HTR-8/SVneo (cell line): Measurements from ENCODE around the gene NAGA.
"Not testable (repeated sequence)": the region's sequence is repeated elsewhere in the genome, so short reads cannot be mapped to it uniquely, and the experiment has no call there.

Experiments
- DNase-seq: peaks from one replicate; pipeline ENCODE4 v3.0.0; 2011; ENCODE audit warnings: low spot score, mixed read lengths; ENCODE audit not compliant: insufficient read length
- FAIRE-seq: peaks from 2 replicates; lab custom pipeline; 2011; peaks lifted over from hg19 to GRCh38; lab: Jason Lieb, UNC

The NAGA gene

DNA sequence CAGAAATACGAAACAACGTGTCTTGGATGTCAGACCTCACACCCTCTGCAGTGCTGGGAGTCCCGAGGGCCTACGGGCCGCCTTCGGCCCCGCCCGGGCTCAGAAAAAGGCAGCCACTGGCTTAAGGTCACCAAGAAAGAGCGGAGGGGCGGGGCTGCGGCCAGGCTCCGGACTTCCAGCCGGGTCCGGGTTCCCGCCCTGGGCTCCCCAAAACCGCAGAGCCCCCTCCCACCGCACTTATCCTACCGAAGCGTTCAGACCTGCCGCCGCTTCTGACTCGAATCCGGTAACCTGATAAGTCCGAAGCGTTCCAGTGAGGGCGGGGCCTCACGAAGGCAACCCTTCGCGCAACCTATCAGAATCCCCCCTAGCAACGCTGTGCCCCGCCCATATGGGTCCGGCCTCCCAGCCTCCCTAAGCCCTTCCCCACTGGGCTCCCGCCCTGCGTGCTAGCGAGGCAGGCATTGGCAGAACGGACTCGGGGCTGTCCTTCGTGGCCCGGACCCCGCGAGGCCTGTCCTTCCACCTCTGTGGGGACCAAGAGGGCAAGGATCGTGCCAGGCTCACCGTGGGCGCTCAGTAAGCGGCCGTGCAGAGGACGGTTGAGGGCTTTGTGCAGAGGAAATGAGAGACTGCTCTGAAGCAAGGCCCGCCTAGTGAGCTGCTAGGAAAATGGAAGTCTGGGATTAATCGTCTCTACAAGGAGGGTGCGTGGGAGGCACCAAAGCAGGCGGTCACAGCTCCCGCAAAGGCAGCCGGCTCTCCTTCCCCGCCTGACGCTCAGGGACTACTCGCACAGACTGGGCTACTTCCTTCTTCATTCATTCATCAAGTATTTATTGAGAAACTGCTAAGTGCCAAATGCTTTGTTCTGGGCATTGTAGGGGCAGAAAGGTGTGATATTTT lies at the start of gene NAGA:
NAGA (minus strand) TSS at position 296 of the 906 bp plus-strand sequence. CDS start 515 bp downstream, outside the sequence.
- peak; percentile 98 for FAIRE-seq
- peak; percentile 95 for DNase-seq

DNA sequence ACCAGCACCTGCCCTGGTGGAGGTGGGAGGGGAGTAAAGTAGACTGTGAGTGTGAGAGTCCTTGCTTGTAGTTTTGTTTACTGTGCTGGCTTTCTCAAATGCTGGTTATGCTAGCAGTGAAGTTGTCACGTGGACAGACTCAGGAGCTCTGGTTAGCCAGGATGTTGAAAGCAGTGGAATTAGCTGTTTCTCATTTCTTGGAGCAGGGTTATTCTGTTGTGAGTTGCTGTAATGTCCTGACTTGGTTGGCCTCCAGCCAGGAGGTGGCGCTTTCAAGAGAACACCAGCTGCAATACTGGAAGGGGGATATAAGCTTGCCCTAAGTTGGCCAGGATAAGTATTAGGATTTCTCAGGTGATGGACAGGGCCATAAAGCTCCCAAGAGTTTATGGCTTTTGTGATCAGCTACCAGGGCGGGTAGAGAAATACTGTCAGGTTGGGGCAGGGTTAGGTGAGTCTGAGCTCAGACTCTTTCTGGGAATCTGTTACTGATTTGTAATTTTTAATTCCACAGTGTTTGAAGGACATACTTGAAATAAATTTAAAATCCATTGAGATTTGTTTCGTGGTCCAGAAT lies 46.3 kb upstream of the NAGA start:
- DNase-seq (no peak), FAIRE-seq (no peak)

DNA sequence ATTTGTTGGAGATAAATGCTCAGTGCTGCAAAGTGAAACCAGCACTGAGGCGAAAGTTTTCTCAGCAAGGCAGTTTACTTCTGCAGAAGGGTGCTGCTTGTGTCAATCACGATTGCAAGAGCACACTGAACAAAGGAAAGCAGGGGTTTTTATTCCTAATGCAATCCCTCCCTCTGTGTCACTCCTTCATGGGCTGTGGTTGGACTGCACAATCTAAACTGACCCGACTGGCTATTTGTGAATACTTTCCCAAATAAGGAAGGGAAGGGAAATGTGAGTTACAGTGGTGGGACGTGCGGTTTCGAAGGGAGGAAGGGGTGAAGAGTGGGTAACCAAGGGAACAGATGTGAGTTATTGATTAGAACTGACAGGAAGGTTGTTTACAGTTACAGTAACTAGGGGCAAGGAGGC lies 44.8 kb upstream of the NAGA start:
- not testable (repeated sequence) for FAIRE-seq, DNase-seq

DNA sequence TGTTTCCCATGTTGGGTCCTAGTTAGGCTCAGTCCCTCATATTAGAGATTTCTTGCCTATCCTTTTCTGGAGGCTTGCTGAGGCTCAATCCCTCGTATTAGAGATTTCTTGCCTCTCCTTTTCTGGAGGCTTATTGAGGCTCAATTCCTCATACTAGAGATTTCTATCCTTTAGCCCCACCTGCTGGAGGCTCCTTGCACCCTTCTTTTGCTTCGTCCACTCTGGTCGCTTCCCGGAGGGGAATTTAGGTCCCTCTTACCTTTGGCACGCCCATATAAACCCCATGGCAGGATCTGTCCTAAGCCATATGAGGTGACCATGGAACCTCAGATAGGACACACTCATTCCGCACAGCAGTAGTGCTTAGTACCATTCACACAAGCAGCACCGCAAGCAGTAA lies 44.1 kb upstream of the NAGA start:
- DNase-seq (no peak), FAIRE-seq (no peak)

DNA sequence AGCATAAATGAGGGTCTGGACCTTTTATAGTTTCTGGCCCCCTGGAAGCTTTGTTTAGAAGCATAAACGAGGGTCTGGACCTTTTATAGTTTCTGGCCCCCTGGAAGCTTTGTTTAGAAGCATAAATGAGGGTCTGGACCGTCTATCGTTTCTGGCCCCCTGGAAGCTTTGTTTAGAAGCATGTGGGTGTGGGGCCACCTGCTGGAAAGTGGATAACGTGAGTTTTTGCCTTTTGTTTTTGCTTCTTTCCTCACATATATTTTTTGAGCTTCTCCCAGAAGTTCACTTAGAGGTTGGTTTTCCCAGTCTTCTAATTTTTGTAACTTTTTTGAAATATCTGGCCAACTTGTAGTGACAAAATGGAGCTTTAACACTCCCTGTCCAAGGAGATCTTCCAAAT lies 42.2 kb upstream of the NAGA start:
- DNase-seq, FAIRE-seq: not testable (repeated sequence)

DNA sequence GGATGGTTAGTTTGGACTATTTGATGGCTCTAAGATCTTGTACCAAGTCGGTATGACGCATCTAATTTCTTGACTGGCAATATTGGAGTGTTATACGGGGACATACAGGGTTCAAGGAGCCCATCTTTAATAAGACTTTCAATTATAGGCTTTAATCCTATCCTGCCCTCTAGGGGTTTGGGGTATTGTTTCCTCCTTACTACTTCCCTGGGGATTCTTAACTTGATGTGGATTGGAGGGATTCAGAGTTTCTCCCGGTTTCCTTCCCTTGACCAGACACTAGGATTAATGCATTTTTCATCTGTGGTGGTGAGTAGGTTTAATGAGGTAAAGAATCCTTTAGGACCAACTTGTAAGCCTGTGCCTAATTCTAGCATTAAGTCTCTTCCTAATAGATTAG lies 41.2 kb upstream of the NAGA start:
- DNase-seq (no peak), FAIRE-seq (no peak)

DNA sequence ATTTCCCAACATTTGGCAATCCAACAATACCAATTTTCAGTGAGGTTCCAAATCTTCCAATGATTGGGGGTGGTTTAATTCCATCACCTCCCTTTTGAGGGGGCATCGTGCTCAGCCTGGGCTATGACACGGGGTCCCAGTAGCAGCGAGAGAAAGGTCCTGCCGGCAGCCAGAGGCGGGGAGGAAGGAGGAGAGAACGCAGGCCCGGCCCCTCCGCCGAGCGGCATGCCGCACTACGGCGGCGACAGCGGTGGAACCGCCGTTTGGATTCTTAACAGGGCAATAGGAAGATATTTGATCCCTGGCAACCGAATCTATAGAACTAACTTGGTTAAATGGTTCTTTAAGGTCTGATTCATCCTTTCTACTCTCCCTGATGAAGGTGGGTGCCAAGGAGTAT lies 38.2 kb upstream of the NAGA start:
- FAIRE-seq (no peak), DNase-seq (no peak)

DNA sequence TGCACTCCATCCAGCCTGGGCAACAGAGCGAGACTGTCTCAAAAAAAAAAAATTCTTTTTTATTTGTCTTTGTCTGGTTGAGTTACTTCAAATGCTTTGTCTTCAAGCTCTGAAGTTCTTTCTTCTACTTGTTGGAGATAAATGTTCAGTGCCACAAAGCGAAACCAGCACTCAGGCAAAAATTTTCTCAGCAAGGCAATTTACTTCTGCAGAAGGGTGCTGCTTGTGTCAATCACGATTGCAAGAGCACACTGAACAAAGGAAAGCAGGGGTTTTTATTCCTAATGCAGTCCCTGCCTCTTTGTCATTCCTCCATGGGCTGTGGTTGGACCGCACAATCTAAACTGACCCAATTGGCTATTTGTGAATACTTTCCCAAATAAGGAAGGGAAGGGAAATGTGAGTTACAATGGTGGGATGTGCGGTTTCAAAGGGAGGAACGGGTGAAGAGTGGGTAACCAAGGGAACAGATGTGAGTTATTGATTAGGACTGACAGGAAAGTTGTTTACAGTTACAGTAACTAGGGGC lies 33.8 kb upstream of the NAGA start:
- DNase-seq, FAIRE-seq: not testable (repeated sequence)

DNA sequence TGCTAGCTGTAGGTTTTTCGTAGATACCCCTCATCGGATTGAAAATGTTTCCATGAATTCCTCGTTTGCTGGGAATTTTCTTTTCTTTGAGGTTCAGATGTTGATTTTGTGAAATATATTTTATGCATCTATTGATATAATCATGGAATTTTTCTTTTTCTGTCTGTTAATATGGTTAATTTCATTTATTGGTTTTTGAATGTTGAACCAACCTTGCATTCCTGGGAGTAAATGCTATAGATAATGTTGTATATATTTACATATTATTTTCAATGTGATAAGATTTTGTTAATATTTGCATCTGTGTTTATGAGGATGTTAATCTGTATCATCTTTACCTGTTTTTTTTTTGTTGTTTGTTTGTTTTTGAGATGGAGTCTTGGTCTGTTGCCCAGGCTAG lies 30.6 kb upstream of the NAGA start:
- FAIRE-seq: no peak
- DNase-seq: no peak

DNA sequence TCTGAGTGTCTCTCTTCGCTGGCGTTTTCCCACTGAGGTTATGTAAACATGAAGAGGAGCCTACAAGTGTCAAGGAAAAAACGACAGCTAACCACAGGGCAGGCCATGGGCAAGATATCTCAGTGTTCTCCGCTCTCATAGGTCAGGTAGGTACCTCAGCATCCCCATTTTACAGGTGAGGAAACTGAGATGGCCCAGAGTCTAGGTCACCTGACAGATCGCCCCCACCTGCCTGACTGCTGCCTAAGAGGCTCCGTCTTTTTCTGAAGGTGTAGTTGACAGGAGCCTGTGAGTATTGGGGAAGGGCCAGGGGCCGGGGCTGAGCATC lies 20.8 kb upstream of the NAGA start:
- no peak for DNase-seq

DNA sequence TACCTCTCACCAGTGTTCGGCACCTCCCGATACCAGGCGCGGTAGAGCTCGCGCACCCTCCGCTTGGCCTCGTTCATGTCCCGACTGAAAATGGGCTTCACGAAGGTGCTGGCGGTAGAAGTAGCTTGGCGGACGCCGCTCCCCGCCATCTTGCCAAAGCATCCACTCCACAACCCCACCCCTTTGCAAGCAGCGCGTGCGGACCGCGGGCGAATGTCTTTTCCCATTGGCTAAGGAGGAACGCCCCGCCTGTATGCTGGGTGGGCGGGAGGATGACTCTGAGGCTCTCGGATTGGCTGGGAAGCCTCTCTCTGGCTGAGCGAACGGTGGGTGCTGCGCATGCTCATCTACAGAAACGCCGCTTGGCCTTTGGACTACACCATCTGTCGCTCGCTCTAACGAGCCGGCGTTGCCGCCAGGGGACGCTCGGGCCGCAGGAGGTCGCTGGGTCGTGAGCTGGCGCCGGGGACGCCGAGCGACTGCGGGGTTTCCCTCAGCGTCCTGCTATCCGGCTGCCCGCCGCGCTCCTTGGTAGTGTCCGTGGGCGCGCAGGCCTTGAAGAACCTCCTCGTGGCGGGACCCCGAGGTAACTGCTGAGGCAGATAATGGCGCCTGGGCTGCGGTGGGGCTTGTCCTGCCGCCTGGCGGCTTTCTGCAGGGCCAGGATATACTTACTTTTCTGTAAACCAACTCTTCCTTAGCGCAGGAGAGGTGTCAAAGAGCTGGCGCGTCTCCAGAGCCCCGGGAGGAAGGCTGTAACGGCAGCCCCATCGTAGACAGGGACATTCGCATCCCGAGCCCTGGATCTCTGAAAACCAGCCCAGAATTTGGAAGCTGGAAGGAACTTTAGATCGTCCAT lies 20.2 kb upstream of the NAGA start, which contains the start of gene NDUFA6:
NDUFA6 (minus strand) TSS at position 177 of the 859 bp plus-strand sequence; CDS start at position 149, 28 bp downstream.
- DNase-seq (peak; percentile 97), FAIRE-seq (peak; percentile 89)

More for the DNA sequence above, 20.8 kb upstream of the NAGA start:
- no peak for FAIRE-seq

DNA sequence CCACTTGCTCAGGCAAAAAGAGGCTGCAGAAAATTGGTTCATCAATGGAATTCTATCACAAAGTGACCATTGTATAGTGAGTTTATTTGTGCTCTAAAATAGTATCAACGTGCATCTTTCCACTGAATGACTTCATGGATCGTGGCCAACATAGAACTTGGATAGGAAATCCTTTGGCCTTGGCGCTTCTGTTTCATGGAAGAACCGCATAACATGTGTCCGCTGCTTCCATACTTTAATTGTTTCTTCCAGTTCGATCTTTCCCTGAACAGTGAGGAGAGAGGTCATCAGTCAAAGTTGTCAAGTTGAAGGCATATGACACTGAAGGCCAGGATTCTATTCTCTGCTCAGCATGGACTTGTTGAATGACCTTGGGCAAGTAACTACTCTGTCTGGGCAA lies 15.4 kb upstream of the NAGA start:
- no peak for FAIRE-seq

DNA sequence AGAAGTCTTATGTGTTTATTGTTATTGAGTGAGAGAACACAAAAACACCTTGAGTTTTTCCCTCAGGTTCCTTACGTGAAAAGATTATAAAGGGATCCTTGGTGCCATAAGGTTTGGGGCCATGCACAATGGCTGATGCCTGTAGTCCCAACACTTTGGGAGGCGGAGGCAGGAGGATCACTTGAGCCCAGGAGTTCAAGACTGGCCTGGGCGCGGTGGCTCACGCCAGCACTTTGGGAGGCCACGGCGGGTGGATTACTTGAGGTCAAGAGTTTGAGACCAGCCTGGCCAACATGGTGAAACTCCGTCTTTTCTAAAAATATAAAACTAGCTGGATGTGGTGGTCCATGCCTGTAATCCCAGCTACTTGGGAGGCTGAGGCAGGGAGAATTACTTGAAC lies 14.3 kb upstream of the NAGA start:
- FAIRE-seq (no peak), DNase-seq (no peak)

More for the DNA sequence above, 15.4 kb upstream of the NAGA start:
- no peak for DNase-seq

DNA sequence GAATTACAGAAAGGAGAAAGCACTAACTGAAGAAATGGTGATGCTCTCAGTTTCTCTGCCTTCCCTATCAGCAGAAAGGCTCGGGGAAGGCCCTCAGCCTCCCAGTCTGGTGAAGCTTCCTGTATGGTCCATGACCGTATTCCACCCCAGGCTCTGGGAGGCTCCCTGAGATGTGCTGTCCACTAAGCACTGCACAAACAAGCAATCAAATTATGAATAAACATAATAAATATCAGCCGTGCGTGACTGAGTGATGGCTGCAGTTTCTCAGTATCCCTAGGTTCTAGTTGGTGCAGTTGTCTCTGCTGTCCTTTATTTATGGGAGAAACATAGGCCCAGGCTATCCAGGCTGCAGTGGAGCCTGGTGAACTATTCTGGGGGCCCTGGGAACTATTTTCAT lies 12.5 kb upstream of the NAGA start:
- no peak for DNase-seq

DNA sequence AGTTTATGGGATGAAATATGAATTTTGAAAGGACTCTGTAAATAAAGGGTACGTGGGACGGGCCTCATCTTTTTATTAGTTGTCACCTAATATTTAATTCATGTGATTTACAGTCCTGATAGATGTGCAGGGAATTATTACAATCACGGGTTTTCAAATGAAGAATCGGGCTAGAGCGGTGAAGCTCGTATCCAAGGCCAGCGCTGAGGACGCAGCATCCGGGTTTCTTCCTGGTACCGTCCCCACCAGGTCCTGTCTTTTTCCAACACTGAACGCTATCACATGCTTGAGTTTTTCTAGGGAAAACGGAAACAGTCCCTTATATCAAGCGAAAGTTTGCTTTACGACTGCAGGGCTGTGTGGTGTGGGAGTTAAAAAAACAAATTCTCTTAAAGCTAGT lies 9.7 kb upstream of the NAGA start:
- DNase-seq (no peak), FAIRE-seq (no peak)

More for the DNA sequence above, 12.5 kb upstream of the NAGA start:
- no peak for FAIRE-seq

DNA sequence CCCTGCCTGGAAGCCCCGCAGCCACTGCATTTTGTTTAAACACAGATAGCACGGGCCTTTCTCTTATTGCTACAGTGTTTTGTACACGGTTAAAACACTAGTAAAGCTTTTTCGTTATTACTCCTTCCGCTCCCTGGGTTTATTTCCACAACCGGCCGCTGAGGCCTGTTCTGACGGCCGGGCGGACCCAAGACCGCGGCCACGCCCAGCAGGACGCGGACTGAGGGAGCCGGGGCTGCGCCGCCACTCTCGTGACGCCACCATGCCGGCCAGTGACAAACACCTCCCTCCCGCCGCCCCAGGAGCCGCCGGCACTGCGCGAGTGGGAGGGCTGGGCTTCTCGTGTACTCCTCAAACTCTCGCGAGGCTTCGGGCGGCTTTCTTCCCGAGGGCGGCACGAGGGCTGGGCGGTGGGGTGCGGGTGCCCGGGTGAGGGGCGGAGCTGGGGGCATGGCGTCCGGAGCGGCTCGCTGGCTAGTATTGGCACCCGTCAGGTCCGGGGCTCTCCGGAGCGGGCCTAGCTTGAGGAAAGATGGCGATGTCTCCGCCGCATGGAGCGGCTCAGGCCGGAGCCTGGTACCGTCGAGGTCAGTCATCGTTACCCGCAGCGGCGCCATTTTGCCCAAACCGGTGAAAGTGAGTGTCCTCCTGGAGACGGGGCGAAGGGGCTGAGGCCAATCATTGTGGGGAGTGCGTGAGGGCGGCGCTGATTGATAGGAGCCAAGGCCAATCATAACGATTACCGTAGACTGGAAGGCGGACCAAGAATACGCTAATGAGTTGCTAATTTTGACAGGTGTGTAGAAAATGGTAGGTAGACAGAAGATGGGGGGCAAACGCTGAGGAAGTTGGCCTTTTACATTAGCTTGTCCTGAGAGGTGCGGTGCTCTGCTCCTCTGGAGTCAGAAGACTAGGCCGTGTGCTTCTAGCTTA lies 9.0 kb upstream of the NAGA start, which contains the start of gene SMDT1:
SMDT1 (plus strand) TSS at position 382 of the 933 bp plus-strand sequence; CDS start at position 451, 69 bp downstream.
- peak; percentile 98 for DNase-seq
- peak; percentile 93 for FAIRE-seq

DNA sequence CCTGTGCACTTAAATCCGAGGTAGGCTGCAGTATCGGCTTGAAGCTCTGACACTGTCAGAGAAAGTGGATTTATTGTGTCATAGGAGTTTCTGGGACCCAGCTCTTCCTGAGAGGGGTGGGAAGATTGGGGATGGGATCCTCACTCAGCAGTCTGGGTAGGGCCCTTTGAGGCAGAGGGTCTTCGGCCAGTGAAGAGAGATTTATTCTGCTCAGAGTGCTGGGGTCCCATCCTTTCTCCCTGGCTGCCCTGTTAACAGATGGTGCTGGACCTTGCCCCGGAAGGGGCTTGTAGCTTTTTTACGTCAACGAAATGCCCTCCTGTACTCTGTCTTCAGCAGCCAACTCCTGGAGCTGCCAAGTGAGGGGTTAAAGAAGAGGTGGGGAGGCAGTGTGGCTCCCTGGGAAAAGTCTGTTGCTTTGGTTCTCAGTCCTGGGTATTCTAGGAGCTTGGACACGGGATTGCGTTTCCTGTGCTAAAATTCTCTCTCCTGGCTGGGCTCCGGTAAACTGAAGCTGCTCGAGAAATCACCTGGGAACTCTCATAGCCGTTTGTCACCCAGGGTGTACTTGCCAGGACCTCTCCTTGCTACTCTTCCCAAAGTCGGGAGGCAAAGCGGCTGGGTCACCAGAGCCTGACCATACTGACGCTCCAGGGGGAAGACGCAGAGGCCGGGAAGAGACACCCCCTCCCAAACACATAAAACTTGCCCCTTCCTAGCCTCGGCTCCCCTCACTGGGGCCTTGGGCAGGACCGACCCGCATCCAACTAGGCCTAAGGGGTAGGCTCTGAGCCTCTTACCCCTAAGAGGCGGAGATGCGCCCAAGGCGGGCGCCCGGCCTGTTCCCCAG lies 8.1 kb upstream of the NAGA start:
- no peak for FAIRE-seq

DNA sequence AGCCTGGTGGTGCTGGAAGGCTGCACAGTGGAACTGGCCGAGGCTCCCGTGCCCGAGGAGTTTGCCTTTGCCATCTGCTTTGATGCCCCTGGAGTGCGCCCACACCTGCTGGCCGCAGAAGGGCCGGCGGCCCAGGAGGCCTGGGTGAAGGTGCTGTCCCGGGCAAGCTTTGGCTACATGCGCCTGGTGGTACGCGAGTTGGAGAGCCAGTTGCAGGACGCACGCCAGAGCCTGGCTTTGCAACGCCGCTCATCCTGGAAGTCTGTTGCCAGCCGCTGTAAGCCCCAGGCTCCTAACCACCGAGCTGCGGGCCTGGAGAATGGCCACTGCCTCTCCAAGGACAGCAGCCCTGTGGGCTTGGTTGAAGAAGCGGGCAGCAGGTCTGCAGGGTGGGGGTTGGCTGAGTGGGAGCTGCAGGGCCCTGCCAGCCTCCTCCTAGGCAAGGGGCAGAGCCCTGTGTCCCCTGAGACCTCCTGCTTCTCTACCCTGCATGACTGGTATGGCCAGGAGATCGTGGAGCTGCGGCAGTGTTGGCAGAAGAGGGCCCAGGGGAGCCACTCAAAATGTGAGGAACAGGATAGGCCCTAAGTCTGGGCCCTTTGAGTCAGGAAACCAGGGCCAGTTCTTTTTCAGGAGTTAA lies 7.0 kb upstream of the NAGA start:
- FAIRE-seq (no peak), DNase-seq (no peak)

More for the DNA sequence above, 8.1 kb upstream of the NAGA start:
- no peak for DNase-seq
